ENCODE results near the gene CDH20.

Gene CDH20

GRCh38 chr18:61531891-61532290 lies 198.7 kb downstream of the CDH20 start:
- no peak for TF ChIP-seq SIN3A (IDR thresholded peaks at IDR 0.05; ENCODE audit: borderline replicate concordance, insufficient read depth, low read length)
- TF ChIP-seq POLR2AphosphoS5 (IDR thresholded peaks at IDR 0.05; ENCODE audit: low read depth, low read length), result no peak
- TF ChIP-seq, protein P1, sequence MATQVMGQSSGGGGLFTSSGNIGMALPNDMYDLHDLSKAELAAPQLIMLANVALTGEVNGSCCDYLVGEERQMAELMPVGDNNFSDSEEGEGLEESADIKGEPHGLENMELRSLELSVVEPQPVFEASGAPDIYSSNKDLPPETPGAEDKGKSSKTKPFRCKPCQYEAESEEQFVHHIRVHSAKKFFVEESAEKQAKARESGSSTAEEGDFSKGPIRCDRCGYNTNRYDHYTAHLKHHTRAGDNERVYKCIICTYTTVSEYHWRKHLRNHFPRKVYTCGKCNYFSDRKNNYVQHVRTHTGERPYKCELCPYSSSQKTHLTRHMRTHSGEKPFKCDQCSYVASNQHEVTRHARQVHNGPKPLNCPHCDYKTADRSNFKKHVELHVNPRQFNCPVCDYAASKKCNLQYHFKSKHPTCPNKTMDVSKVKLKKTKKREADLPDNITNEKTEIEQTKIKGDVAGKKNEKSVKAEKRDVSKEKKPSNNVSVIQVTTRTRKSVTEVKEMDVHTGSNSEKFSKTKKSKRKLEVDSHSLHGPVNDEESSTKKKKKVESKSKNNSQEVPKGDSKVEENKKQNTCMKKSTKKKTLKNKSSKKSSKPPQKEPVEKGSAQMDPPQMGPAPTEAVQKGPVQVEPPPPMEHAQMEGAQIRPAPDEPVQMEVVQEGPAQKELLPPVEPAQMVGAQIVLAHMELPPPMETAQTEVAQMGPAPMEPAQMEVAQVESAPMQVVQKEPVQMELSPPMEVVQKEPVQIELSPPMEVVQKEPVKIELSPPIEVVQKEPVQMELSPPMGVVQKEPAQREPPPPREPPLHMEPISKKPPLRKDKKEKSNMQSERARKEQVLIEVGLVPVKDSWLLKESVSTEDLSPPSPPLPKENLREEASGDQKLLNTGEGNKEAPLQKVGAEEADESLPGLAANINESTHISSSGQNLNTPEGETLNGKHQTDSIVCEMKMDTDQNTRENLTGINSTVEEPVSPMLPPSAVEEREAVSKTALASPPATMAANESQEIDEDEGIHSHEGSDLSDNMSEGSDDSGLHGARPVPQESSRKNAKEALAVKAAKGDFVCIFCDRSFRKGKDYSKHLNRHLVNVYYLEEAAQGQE (IDR thresholded peaks at IDR 0.05; ENCODE audit: insufficient read depth in 1 of 2, low read depth in 2 of 2, low read length in 2 of 2), result no peak
- TF ChIP-seq TAF1 (IDR thresholded peaks at IDR 0.05; ENCODE audit: borderline replicate concordance, insufficient read depth, low read length), result no peak
- TF ChIP-seq FOXP2 (optimal IDR thresholded peaks at IDR 0.05; ENCODE audit: borderline replicate concordance, extremely low read depth, extremely low read length, insufficient read depth), result no peak

- TF ChIP-seq SIN3A (IDR thresholded peaks at IDR 0.05; ENCODE audit: borderline replicate concordance, insufficient read depth, low read length) (no peak), TAF1 (IDR thresholded peaks at IDR 0.05; ENCODE audit: borderline replicate concordance, insufficient read depth, low read length) (no peak), FOXP2 (optimal IDR thresholded peaks at IDR 0.05; ENCODE audit: borderline replicate concordance, extremely low read depth, extremely low read length, insufficient read depth) (no peak), POLR2AphosphoS5 (IDR thresholded peaks at IDR 0.05; ENCODE audit: low read depth, low read length) (no peak)
- TF ChIP-seq, protein P1 (IDR thresholded peaks at IDR 0.05; ENCODE audit: insufficient read depth in 1 of 2, low read depth in 2 of 2, low read length in 2 of 2), result no peak
These were observed 202.2 kb downstream of the CDH20 start for GRCh38 chr18:61535401-61535800.

DNA sequence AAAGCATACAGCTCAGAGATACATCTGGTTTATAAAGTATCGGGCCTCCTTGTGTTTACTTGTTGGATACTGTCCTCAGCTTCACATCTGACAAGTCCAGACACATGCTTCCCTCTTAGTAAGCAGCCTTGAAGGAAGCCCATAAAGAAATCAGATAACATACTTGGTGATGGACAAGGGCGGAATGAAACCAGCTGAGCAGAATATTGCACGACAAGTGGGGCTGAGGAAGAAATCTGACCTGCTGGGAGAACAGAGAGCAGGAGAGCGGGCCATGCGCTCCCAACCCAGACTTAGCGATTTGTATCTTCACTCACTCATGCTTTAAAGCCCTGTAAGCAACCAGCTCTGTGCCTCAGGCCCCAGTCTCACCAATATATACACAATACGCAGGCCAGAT lies 208.4 kb downstream of the CDH20 start:
- TF ChIP-seq, protein P1 (IDR thresholded peaks at IDR 0.05; ENCODE audit: insufficient read depth in 1 of 2, low read depth in 2 of 2, low read length in 2 of 2), result no peak
- TF ChIP-seq FOXP2 (optimal IDR thresholded peaks at IDR 0.05; ENCODE audit: borderline replicate concordance, extremely low read depth, extremely low read length, insufficient read depth) (no peak), SIN3A (IDR thresholded peaks at IDR 0.05; ENCODE audit: borderline replicate concordance, insufficient read depth, low read length) (no peak), TAF1 (IDR thresholded peaks at IDR 0.05; ENCODE audit: borderline replicate concordance, insufficient read depth, low read length) (no peak), POLR2AphosphoS5 (IDR thresholded peaks at IDR 0.05; ENCODE audit: low read depth, low read length) (no peak)

DNA sequence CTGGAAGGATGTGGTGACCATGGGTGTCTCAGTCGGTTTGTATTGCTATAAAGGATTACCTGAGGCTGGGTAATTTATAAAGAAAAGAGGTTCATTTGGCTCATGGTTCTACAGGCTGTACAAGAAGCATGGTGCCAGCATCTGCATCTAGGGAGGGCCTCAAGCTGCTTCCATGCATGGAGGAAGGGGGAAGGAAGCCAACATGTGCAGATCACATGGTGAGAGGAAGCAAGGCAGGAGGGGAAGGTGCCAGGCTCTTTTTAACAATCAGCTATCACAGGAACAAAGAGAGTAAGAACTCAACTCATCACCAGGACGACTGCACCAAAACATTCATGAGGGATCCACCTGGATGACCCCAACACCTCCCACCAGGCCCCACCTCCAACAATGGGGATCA lies 209.4 kb downstream of the CDH20 start:
- TF ChIP-seq FOXP2 (optimal IDR thresholded peaks at IDR 0.05; ENCODE audit: borderline replicate concordance, extremely low read depth, extremely low read length, insufficient read depth), result no peak
- TF ChIP-seq, protein P1 (IDR thresholded peaks at IDR 0.05; ENCODE audit: insufficient read depth in 1 of 2, low read depth in 2 of 2, low read length in 2 of 2), result no peak
- TF ChIP-seq TAF1 (IDR thresholded peaks at IDR 0.05; ENCODE audit: borderline replicate concordance, insufficient read depth, low read length), result no peak
- no peak for TF ChIP-seq POLR2AphosphoS5 (IDR thresholded peaks at IDR 0.05; ENCODE audit: low read depth, low read length)
- TF ChIP-seq SIN3A (IDR thresholded peaks at IDR 0.05; ENCODE audit: borderline replicate concordance, insufficient read depth, low read length), result no peak

DNA sequence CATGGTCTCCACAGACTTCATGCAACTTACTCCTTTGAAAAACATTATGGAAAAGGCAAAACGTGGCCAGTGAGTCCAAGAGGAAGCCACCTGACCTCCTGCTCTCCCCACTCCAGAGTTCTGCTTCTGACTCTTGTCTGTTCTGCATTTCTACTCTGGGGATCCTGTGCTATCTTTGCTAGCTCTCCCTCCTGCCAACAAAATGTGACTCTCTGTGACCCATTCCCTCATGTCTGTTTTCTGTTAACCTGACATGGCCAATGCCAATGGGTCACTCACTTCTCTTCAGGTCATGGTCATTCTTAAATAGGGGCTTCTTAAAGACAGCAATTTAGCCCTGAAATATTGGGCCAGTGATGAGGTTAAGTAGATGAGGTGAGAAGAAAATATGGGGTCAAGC lies 210.3 kb downstream of the CDH20 start:
- TF ChIP-seq SIN3A (IDR thresholded peaks at IDR 0.05; ENCODE audit: borderline replicate concordance, insufficient read depth, low read length) (no peak), TAF1 (IDR thresholded peaks at IDR 0.05; ENCODE audit: borderline replicate concordance, insufficient read depth, low read length) (no peak), POLR2AphosphoS5 (IDR thresholded peaks at IDR 0.05; ENCODE audit: low read depth, low read length) (no peak), FOXP2 (optimal IDR thresholded peaks at IDR 0.05; ENCODE audit: borderline replicate concordance, extremely low read depth, extremely low read length, insufficient read depth) (no peak)
- TF ChIP-seq, protein P1 (IDR thresholded peaks at IDR 0.05; ENCODE audit: insufficient read depth in 1 of 2, low read depth in 2 of 2, low read length in 2 of 2), result no peak

Measured in PFSK-1 (cell line).